Colonic mucosa (tissue), 4 donors: Measurements from ENCODE around the gene STK31. TPM values are rescaled to one million over a fixed set of nuclear protein-coding genes. Genes with fewer than 3 reads are reported as not detected.

Experiments used
- DNase-seq: peaks from one replicate; pipeline ENCODE4 v3.0.0-alpha.2; 2020
- H3K27ac ChIP-seq: fragments of 200-600 bp; one replicate; pipeline ENCODE4 v1.8.0; 2021
- H3K27me3 ChIP-seq: fragments of 200-600 bp; one replicate; pipeline ENCODE4 v1.8.0; 2021
- H3K36me3 ChIP-seq: fragments of 200-600 bp; one replicate; pipeline ENCODE4 v1.8.0; 2021
- H3K4me1 ChIP-seq: fragments of 200-600 bp; one replicate; pipeline ENCODE4 v1.8.0; 2021; ENCODE audit warnings: mild to moderate bottlenecking
- H3K4me3 ChIP-seq: fragments of 200-600 bp; one replicate; pipeline ENCODE4 v1.8.0; 2021
- H3K9ac ChIP-seq, 2 donors: one replicate each; pipeline ENCODE4 v1.7.0; 2013; ENCODE audit warnings: control low read depth in 2 of 2, low read depth in 2 of 2, low read length in 2 of 2
- H3K9me3 ChIP-seq: fragments of 200-600 bp; one replicate; pipeline ENCODE4 v1.8.0; 2021
- CTCF ChIP-seq: fragments of 200-600 bp; IDR thresholded peaks from one replicate; pipeline ENCODE4 v1.8.0; 2022; ENCODE audit warnings: antibody characterized with exemption, mild to moderate bottlenecking
- intact Hi-C: fragments of 100-400 bp; cut with DNase I; formaldehyde crosslinking; loops from one replicate; pipeline ENCODE4 v1.14.1; 2022
- total RNA-seq, 2 donors: library from RNA; stranded (reverse); fragmentation: NEBNext Ultra II Directional in 1 of 2; extraction: Animal tissue kit (Norgen Biotek cat#: 25700) in 1 of 2; gene quantifications; one replicate each; pipeline ENCODE4 v1.2.1, GENCODE V29; 2021
- donor health status: healthy.
- donor health status: DM: no; HTN: no; CAD: no.
- donor health status: DM: no; HTN: no; CAD: no.

Gene STK31
- total RNA-seq, 2 donors from 2014 or later: 0.77 to 0.96 TPM

DNA sequence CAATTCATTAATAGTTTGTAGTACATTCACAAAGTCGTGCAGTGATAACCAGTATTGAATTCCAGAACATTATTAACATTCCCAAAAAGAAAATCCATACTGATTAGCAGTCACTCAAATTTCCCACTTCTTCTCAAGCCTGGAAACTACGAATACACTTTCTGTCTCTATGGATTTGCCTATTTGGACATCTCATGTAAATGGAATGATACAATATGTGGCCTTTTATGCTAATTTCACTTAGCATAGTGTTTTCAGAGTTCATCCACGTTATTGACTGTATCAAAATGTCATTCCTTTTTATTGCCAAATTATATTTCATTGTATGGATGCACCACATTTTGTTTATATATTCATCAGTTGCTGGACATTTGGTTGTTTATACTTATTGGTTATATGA is 78.8 kb downstream of the STK31 start:
- intact Hi-C loops: no loop called here
- H3K4me1 ChIP-seq: no peaks in the 10 kb centered on the region
- TF ChIP-seq CTCF: no peak
- no peaks in the 10 kb centered on the region for H3K27me3 ChIP-seq
- no peak overlapping the region for H3K27ac ChIP-seq
- no peak overlapping the region for H3K4me3 ChIP-seq
- H3K9me3 ChIP-seq: no peaks in the 10 kb centered on the region
- H3K36me3 ChIP-seq: no peaks in the 10 kb centered on the region
- no peak for DNase-seq
- no peak overlapping the region for H3K9ac ChIP-seq

DNA sequence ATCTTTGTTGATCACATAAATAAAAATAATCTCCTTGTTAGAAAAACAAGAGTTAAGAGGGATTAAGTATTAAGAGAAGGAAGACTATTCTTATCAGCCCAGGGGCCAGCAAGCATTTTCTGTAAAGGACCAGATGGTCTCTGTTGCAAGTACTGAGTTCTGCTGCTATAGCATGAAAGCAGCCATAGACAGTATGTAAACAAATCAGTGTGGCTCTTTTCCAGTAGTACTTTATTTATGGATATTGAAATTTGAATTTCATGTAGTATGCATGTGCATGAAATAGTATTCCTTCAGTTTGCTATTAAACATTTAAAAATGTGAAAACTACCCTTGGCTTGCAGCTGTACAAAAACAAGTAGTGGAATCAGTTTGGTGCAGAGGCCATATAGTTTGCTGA is 81.7 kb downstream of the STK31 start:
- DNase-seq: no peak
- Histone ChIP-seq H3K9ac (no peak overlapping the region), H3K27ac (no peak overlapping the region), H3K4me1 (no peaks in the 10 kb centered on the region), H3K9me3 (peaks cover 6% of the 10 kb centered on the region), H3K4me3 (no peak overlapping the region), H3K27me3 (no peaks in the 10 kb centered on the region), H3K36me3 (no peaks in the 10 kb centered on the region)
- intact Hi-C loops: no loop called here
- no peak for TF ChIP-seq CTCF

DNA sequence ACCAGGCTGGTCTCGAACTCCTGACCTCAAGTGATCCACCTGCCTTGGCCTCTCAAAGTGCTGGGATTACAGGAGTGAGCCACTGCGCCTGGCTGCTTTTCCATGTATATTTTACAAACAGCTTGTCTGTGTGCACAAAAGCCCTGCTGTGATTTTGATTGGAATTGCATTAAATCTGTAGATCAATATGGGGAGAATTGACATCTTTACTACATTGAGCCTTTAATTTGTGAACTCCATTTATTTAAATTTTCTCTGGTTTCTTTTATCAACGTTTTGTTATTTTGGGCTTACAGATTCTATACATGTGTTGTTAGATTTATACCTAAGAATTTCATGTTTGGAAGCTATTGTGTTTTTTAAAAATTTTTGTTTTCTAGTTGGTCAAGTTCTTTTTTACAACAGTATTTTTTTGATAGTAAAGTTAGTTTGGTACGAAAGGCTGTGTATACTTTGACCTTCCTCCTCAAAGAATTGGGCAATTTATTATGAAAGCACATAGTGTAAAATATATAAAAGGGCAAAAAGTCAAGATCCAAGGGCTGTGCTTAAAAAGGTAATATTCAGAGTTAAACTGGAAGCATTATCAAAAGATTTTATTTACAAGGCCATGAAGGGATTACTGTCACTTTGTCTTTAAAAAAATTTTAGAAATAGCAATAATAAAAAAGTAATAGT is 92.8 kb downstream of the STK31 start:
- Histone ChIP-seq H3K36me3 (no peaks in the 10 kb centered on the region), H3K9me3 (no peaks in the 10 kb centered on the region), H3K4me3 (no peak overlapping the region), H3K4me1 (no peaks in the 10 kb centered on the region), H3K27ac (no peak overlapping the region), H3K27me3 (no peaks in the 10 kb centered on the region), H3K9ac (no peak overlapping the region)
- intact Hi-C loops: no loop called here
- no peak for DNase-seq
- no peak for TF ChIP-seq CTCF

DNA sequence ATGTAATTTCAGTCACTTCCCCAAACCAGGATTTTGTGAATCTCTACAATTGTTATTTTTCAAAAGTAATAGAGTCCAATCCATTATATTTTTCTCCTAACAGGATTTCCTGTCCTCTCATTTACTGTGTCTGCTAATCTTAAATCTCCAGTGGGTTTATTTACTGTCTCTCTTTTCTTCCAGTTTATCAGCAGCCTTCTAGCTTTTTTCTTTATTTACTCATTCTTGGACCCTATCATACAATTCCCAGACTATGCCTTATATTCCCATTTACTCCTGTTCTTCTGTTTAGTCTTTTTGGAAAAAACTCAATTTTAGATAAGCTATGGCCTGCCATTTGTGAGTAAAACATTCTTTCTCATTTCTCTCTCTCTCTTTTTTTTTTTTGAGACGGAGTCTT is 94.7 kb downstream of the STK31 start:
- Histone ChIP-seq H3K9ac (no peak overlapping the region), H3K9me3 (no peaks in the 10 kb centered on the region), H3K36me3 (no peaks in the 10 kb centered on the region), H3K4me3 (no peak overlapping the region), H3K27me3 (no peaks in the 10 kb centered on the region), H3K4me1 (no peaks in the 10 kb centered on the region), H3K27ac (no peak overlapping the region)
- intact Hi-C loops: no loop called here
- no peak for DNase-seq
- no peak for TF ChIP-seq CTCF

GRCh38 chr7:23808421-23808820 is 98.4 kb downstream of the STK31 start:
- no peaks in the 10 kb centered on the region for H3K9me3 ChIP-seq
- no peak for TF ChIP-seq CTCF
- no peak overlapping the region for H3K4me3 ChIP-seq
- no peak overlapping the region for H3K27ac ChIP-seq
- intact Hi-C loops: no loop called here
- H3K27me3 ChIP-seq: no peaks in the 10 kb centered on the region
- H3K36me3 ChIP-seq: no peaks in the 10 kb centered on the region
- no peaks in the 10 kb centered on the region for H3K4me1 ChIP-seq
- no peak for DNase-seq
- H3K9ac ChIP-seq: no peak overlapping the region
